K562 (cell line): ENCODE measurements around the gene RNF214. TPM values are rescaled to one million over a fixed set of nuclear protein-coding genes. Genes with fewer than 3 reads are reported as not detected.

Source experiments
- ARID3A ChIP-seq: IDR thresholded peaks from 2 replicates; pipeline ENCODE4 v1.6.1; 2012; ENCODE audit warnings: low read depth, low read length, improper control_type of control experiment, borderline replicate concordance
- BMI1 ChIP-seq: fragments of 150-350 bp; IDR thresholded peaks from 2 replicates; pipeline ENCODE4 v1.6.1; 2014; ENCODE audit warnings: low read length
- ESRRB ChIP-seq: fragments of 250-450 bp; sonication (Bioruptor Pico); IDR thresholded peaks from 2 replicates; pipeline ENCODE4 v1.5.0; 2020; ENCODE audit warnings: mild to moderate bottlenecking, moderate library complexity, borderline replicate concordance
- FOS ChIP-seq: IDR thresholded peaks from 3 replicates; pipeline ENCODE4 v1.6.1; 2011; ENCODE audit not compliant: insufficient read length; ENCODE audit errors: extremely low read depth
- GTF2A2 ChIP-seq: IDR thresholded peaks from 2 replicates; pipeline ENCODE4 v1.6.1; 2016; ENCODE audit warnings: mild to moderate bottlenecking, missing genetic modification characterization, missing compliant biosample characterization
- IRF2 ChIP-seq: sonication (generic); formaldehyde crosslinking; IDR thresholded peaks from 2 replicates; pipeline ENCODE4 v1.8.1; 2022; ENCODE audit warnings: mild to moderate bottlenecking, missing genetic modification reagents
- SIN3B ChIP-seq: fragments of 450-650 bp; IDR thresholded peaks from 2 replicates; pipeline ENCODE4 v1.6.1; 2017; ENCODE audit warnings: low read depth, mild to moderate bottlenecking, moderate library complexity
- SIX5 ChIP-seq, 2 experiments: IDR thresholded peaks; 2 replicates each; pipeline ENCODE4 v1.6.1; 2011; ENCODE audit warnings: low read length in 2 of 2, borderline replicate concordance in 1 of 2, low read depth in 1 of 2, mild to moderate bottlenecking in 1 of 2, moderate library complexity in 1 of 2; ENCODE audit not compliant: insufficient read depth in 1 of 2
- SMAD4 ChIP-seq: fragments of 250-450 bp; sonication (Bioruptor Pico); conservative IDR thresholded peaks from 2 replicates; pipeline ENCODE4 v1.8.0; 2021; ENCODE audit warnings: inconsistent platforms, mild to moderate bottlenecking, moderate library complexity
- TBP ChIP-seq: optimal IDR thresholded peaks from 2 replicates; pipeline ENCODE3; 2011; ENCODE audit warnings: low read depth, low read length, improper control_type of control experiment
- TCF15 ChIP-seq: fragments of 250-450 bp; sonication (Bioruptor Pico); IDR thresholded peaks from 2 replicates; pipeline ENCODE4 v1.8.0; 2022; ENCODE audit warnings: moderate library complexity, mild to moderate bottlenecking, inconsistent platforms
- TCF7L2 ChIP-seq: fragments of 150-350 bp; IDR thresholded peaks from 2 replicates; pipeline ENCODE4 v1.6.1; 2016; ENCODE audit warnings: low read depth, mild to moderate bottlenecking, low read length, moderate library complexity
- XRCC4 ChIP-seq: IDR thresholded peaks from one replicate; pipeline ENCODE4 v1.6.1; 2011; ENCODE audit not compliant: insufficient read depth, insufficient read length; ENCODE audit errors: extremely low read depth
- ZFP1 ChIP-seq: fragments of 450-650 bp; formaldehyde crosslinking; IDR thresholded peaks from 2 replicates; pipeline ENCODE4 v1.4.0; 2020; ENCODE audit warnings: mild to moderate bottlenecking, mixed read lengths
- ZNF24 ChIP-seq: fragments of 450-650 bp; IDR thresholded peaks from 2 replicates; pipeline ENCODE4 v1.6.1; 2016
- ZNF695 ChIP-seq: fragments of 450-650 bp; formaldehyde crosslinking; IDR thresholded peaks from 2 replicates; pipeline ENCODE4 v1.4.0; 2020; ENCODE audit warnings: mild to moderate bottlenecking, moderate library complexity
- ZNF77 ChIP-seq: fragments of 250-450 bp; sonication (Bioruptor Pico); IDR thresholded peaks from 2 replicates; pipeline ENCODE4 v1.5.0; 2020
- ZNF780A ChIP-seq: fragments of 250-450 bp; sonication (Bioruptor Pico); IDR thresholded peaks from 2 replicates; pipeline ENCODE4 v1.5.0; 2021; ENCODE audit warnings: mild to moderate bottlenecking
- polyA plus RNA-seq, 8 experiments: library from polyadenylated mRNA; depleted of rRNA in 4 of 8; stranded (reverse) in 5 of 8; unstranded in 3 of 8; fragments of >200 nt; fragmentation: Nextera tagmentation in 2 of 8; fragmentation: Illumina TruSeq in 1 of 8; extraction: Ambion mirVana in 2 of 8; extraction: Trizol in 1 of 8; gene quantifications; 2 replicates each; pipeline versions ENCODE4 v1.2.1 to v1.2.3, GENCODE V29; 2011 to 2014; ENCODE audit warnings: inconsistent platforms in 1 of 8, missing spikeins in 1 of 8
- total RNA-seq, 7 experiments: library from RNA; depleted of rRNA in 6 of 7; stranded (reverse); fragments of >200 nt in 6 of 7; fragmentation: Illumina TruSeq in 2 of 7; extraction: Trizol in 2 of 7; gene quantifications; 2 replicates each; pipeline versions ENCODE4 v1.2.1 to v1.2.3, GENCODE V29; 2011 to 2021; ENCODE audit warnings: low replicate concordance in 1 of 7
- TF ChIP-seq, protein P1 (sequence below): sonication (generic); formaldehyde crosslinking; IDR thresholded peaks from 2 replicates; pipeline ENCODE4 v1.8.1; 2023; ENCODE audit warnings: mild to moderate bottlenecking, missing genetic modification reagents
- TF ChIP-seq, protein P2 (sequence below): IDR thresholded peaks from 2 replicates; pipeline ENCODE4 v1.6.1; 2014; ENCODE audit warnings: antibody characterized with exemption
- TF ChIP-seq, protein P3 (sequence below): fragments of 450-650 bp; conservative IDR thresholded peaks from 2 replicates; pipeline ENCODE4 v1.6.1; 2016; ENCODE audit warnings: missing genetic modification characterization, low read depth, mild to moderate bottlenecking, control low read depth, missing compliant biosample characterization
- TF ChIP-seq, protein P4 (sequence below): fragments of 450-650 bp; formaldehyde crosslinking; IDR thresholded peaks from 2 replicates; pipeline ENCODE4 v1.4.0; 2022; ENCODE audit warnings: mild to moderate bottlenecking, moderate library complexity

Gene RNF214
- total and polyA plus RNA-seq, 9 of the 15 experiments (the other 6 are each of a cell fraction or from before 2014, with no cell fraction given) = 6.6 to 24.8 (median 11.9) TPM

- TF ChIP-seq, protein P1, sequence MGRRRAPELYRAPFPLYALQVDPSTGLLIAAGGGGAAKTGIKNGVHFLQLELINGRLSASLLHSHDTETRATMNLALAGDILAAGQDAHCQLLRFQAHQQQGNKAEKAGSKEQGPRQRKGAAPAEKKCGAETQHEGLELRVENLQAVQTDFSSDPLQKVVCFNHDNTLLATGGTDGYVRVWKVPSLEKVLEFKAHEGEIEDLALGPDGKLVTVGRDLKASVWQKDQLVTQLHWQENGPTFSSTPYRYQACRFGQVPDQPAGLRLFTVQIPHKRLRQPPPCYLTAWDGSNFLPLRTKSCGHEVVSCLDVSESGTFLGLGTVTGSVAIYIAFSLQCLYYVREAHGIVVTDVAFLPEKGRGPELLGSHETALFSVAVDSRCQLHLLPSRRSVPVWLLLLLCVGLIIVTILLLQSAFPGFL = no peak
- TF ChIP-seq SMAD4 (CRISPR knock-in tag) (peak; percentile 50; the same call in 1 of the 2 replicates), BMI1 (0 out of 2 replicates have a peak, but pooled peaks have one; percentile 24), ZFP1 (CRISPR knock-in tag) (no peak), XRCC4 (no peak), ZNF77 (CRISPR knock-in tag) (no peak), IRF2 (no peak), FOS (peak; percentile 95), SIX5 (IDR thresholded peaks at IDR 0.05; ENCODE audit: borderline replicate concordance in 1 of 2, insufficient read depth in 1 of 2, low read depth in 1 of 2, low read length in 2 of 2) (no peak), TBP (peak; percentile 10), ZNF780A (CRISPR knock-in tag) (no peak), SIN3B (no peak), GTF2A2 (tag) (no peak), ZNF24 (peak; percentile 33; the same call in 1 of the 2 replicates), ESRRB (CRISPR knock-in tag) (no peak), ARID3A (no peak), TCF15 (CRISPR knock-in tag) (no peak), TCF7L2 (no peak), ZNF695 (CRISPR knock-in tag) (no peak)
- TF ChIP-seq, protein P2, sequence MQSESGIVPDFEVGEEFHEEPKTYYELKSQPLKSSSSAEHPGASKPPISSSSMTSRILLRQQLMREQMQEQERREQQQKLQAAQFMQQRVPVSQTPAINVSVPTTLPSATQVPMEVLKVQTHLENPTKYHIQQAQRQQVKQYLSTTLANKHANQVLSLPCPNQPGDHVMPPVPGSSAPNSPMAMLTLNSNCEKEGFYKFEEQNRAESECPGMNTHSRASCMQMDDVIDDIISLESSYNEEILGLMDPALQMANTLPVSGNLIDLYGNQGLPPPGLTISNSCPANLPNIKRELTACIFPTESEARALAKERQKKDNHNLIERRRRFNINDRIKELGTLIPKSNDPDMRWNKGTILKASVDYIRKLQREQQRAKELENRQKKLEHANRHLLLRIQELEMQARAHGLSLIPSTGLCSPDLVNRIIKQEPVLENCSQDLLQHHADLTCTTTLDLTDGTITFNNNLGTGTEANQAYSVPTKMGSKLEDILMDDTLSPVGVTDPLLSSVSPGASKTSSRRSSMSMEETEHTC = no peak
- TF ChIP-seq, protein P3, sequence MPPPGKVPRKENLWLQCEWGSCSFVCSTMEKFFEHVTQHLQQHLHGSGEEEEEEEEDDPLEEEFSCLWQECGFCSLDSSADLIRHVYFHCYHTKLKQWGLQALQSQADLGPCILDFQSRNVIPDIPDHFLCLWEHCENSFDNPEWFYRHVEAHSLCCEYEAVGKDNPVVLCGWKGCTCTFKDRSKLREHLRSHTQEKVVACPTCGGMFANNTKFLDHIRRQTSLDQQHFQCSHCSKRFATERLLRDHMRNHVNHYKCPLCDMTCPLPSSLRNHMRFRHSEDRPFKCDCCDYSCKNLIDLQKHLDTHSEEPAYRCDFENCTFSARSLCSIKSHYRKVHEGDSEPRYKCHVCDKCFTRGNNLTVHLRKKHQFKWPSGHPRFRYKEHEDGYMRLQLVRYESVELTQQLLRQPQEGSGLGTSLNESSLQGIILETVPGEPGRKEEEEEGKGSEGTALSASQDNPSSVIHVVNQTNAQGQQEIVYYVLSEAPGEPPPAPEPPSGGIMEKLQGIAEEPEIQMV (tag) = no peak
- TF ChIP-seq, protein P4, sequence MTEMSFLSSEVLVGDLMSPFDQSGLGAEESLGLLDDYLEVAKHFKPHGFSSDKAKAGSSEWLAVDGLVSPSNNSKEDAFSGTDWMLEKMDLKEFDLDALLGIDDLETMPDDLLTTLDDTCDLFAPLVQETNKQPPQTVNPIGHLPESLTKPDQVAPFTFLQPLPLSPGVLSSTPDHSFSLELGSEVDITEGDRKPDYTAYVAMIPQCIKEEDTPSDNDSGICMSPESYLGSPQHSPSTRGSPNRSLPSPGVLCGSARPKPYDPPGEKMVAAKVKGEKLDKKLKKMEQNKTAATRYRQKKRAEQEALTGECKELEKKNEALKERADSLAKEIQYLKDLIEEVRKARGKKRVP = peak; percentile 95
These were observed 95.3 kb downstream of the RNF214 start, which contains the start of gene CEP164 (continued) for GRCh38 chr11:117327567-117328374.
